ENCODE measurements around the gene ANKH. TPM values are rescaled to one million over a fixed set of nuclear protein-coding genes. Genes with fewer than 3 reads are reported as not detected.

ANKH gene
- polyA plus RNA-seq, 4 donors, result 12.3 to 21.0 (median 13.9) TPM

DNA sequence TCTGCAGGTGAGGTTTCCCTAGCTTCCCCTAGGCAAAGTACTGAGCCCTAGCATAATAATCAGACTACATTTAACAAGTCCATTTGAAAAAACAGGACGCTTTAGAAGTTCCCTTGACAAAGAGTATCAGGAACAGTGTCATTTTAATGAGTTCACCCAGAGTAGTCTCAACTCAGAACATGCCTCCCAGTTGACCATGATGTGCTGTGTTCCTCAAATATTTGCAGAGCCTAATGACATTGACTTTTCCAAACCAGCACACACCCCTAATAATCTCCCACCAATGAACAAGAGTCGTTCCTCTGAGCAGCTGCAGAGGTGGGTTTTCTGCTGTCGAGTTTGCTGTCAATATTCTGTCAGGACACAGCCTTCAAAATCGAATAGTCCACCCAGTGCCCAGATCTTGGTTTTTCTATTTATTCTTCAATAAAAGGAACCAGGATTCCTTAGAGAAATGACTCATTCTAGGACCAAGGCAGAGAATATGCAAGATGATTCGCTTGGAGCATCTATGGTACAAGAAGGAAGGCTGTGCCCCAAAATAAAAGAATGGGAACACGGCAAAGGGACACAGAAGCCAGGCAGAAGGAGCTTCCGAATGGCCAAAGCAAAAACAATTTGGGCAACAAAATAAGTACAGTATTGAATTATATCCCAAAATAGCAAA is 149.5 kb downstream of the ANKH start:
- DNase-seq (ENCODE audit: low read depth in 4 of 4, low spot score in 3 of 4), result no peak

DNA sequence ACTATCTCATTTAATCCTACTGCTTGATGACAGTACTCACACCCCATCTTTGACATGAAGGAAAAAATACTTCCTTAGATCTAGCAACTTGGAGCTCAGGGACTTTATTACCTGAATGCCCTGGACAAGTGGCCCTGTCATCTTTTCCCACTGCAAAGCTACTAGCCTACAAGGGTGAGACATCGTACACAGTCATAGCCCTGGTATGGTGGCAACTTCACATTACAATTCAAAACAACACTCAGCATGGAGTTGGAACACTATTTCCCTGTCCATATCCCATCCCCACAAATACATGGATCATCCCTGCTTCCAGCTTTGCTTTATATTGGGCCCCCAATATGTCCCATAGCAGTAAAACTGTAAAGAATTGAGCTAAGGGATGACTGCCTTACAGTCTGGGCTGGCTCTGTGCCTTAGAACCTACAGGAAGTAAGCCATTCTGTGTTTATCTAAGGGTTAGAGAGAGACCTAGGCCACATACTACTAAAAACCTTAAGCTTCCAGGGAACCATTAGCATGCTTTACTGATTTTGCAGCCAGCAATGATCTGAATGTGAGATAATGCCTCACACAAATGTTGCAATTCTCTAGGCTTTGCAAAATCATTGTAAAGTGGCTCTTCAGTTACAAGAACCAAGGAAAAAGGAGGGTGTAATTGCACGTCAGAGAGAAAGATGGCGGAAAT is 151.2 kb downstream of the ANKH start:
- no peak for DNase-seq (ENCODE audit: low read depth in 4 of 4, low spot score in 3 of 4)

DNA sequence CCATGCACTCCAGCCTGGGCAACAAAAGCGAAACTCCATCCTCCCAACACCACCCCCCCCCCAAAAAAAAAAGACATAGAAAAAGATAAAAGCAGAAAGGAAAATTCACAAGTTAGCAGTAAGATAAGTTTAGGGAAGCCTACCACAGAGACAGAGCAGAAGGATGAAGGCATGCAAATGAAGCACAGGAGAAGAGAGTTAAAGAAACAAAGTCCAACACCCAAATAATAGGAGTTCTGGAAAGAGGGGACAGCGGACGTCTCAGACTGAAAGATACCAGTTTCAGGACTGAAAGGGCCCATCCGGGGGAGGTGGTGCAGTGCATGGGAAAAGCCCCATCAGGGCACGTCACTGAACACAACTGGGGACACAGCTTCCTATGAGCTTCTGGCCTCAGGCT is 152.8 kb downstream of the ANKH start:
- no peak for DNase-seq (ENCODE audit: low read depth in 4 of 4, low spot score in 3 of 4)

DNA sequence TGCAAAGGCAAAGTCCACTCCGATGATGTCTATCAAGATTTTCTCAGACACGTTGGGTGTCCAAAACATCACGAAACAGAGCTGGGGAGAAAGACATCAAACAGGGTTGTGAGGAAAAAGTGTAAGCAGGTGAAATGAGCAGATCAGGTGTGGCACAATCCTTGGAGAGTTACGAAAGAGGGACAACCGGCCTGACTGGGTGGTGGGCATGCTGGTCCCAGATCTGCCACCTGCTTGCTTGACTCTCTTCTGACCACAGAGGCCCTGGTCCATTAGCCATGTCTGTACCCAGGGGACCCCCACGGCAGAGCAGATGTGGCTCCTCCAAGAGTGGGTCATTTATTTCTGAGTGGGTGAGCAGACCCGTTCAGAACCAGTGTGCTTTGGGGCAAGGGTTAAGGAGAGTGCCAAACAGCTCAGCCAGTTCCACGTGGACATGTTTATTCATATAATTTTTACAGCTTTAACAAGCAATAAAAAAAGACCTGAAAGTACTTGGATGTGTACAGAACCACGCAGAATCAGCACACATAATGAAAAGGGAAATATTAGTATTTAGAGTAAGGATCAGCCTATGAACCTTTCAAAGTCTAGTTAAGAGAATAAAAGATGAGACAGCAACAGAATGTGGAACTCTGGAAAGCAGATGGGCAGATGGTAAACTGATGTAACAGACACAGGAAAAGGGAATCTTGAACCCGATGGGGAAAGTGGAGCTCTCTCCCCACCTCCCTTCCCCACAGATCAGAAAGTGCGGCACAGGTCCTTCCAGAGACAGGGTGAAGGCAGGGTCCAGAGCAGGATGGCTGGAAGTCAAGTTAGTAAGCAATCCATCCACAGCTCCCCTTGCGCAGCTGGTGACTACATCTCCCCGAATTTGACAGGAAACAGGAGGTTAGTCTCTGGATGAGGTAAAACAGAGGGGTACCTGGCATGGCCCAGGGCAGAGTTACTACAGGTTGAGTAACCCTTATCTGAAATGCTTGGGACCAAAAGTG is 154.5 kb downstream of the ANKH start:
- DNase-seq (ENCODE audit: low read depth in 4 of 4, low spot score in 3 of 4), result no peak

DNA sequence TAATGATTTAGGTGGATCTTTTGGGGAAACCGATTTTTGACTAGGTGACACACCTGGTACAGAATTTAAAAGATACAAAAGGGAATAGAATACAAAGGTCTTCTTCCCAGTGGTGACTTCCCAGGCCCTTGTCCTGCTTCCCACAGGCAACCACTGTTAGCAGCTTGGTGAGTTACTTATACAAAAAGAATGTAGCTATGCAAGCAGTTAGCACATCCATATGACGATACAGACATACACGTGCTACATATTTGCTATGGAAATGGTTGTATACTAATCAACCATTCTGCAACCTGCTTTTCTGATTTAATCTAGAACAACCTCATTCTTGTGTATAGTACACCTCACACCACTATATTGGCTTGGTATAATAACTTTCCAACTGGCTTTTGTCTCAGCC is 156.1 kb downstream of the ANKH start:
- DNase-seq (ENCODE audit: low read depth in 4 of 4, low spot score in 3 of 4), result no peak

DNA sequence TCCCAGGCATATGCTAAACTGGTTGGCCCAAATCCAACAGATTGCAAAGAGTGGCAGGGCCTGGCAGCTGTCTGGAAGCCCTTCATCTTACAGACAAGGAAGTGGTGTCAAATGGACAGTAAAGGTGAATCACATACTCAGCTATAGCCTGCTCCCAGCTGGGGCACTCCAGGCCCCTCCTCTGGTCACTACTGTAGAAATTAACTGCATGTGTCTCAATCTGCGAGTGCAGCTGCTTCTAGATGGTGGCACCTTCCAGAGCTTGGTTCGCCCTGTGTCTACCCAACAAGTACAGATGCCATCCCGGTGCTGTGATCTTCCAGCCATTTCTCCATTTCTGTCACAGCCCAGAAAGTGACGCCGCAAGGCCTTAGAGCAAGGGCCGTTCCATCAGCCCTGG is 156.9 kb downstream of the ANKH start:
- no peak for DNase-seq (ENCODE audit: low read depth in 4 of 4, low spot score in 3 of 4)

DNA sequence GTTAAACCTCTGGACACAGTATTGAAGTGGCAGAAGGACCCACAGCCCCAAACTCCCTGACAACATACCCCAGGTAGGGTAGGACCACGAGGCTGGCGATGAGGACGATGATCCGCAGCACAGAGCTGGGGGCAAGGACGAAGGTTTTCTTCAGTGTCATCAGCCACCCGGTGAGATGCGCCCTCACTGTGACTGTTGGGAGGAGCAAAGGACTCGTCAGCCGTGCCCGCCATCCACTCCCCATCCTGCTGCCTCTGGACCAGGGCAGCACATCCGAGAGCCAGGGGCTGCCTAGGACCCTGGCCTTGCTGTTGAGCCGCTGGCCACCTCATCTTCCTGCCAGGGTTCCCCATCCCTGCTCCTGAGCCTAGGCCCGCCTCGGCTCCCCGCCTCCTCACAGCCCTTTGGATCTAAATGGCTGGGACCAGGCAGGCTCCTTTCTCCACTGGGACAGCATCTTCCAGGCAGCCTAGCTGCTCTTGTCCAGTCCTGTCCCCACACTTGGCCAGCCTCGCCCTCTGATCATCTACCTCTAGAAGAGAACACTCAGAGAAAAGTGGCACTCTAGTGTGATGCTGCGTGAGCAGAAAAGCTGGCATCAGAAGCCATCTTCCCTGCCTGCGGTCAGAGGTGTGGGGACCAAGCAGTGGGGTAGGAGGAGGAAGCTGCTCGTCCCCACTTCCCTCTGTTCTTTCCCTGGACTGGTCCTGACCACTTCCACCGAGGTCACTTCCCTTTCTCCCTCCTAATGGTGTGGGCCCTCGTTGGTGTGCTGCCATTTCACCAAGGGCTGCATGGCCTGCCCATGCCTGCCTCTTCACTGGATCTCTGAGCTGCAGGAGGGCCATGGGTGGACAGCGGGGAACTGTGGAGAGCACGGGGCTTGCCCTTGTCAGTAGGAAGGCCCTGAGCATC is 157.8 kb downstream of the ANKH start:
- DNase-seq (ENCODE audit: low read depth in 4 of 4, low spot score in 3 of 4), result no peak

DNA sequence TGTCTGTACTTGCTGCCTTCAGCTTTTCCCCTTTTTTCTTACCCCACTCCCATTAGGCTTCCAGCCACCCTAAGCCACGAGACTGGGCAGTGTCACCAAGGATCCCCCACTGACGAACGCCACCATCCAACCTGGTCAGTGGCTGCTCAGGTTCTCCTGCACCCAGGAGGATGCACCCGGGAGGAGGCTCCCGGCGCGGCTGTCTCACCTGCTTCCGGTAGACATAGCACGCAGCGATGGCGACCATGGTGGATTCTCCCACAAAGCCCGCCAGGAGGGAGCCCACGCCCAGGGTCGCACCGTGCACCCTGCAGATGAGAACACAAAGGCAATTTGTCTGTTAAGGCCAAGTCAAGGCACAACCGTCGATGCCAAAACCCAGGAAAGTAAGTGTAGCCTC is 158.9 kb downstream of the ANKH start:
- DNase-seq (ENCODE audit: low read depth in 4 of 4, low spot score in 3 of 4), result no peak

DNA sequence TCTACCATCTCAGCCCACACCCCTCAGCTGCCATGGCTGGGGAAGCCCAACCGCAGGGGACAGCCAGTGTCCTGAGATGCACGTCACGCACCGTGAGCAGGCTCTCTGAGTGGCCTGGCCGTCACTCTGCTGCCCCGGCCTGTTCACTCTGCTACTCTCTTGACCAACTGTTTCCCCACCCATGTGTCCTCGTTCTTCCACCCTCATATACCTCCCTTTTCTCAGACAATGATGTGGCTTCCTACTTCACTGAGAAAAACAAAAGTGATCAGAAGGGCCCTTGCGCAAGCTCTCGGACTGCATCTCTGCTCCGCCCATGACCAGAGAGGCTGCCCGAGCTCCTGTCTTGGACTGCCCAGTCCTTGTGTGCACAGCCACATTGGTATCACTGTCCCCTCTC is 159.4 kb downstream of the ANKH start:
- DNase-seq (ENCODE audit: low read depth in 4 of 4, low spot score in 3 of 4), result no peak

DNA sequence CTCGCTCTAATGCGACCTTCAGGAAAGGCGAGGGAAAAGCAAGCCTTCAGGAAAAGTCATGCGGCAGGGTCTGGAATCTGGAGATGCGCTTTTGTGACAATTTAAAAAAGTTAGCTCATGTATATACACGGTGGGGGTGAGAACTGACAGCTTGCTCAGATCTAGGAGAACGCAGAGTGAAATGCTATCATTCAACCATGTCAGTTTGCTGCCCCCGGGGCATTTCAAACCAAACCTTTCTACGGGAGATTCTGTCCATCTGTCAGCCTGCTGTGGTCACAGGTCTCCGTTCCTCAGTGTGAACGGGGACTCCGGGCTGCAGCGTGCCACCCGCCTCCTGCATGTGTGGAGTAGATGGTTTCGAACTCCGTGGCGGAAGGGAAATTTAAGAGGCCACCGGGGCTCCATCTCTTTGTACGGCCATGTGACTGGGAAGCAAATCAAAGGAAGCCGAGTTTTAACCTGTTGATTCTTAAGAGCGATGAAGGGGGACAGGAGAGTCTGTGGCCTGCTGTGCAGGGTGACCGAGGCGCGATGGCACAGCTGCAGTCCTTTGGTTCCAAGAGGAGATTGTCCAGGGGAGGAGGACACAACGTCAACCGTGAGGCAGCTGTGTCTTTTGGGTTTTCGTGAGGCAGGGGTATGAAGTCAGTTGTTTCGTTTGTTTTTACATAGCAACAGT is 161.1 kb downstream of the ANKH start:
- DNase-seq (ENCODE audit: low read depth in 4 of 4, low spot score in 3 of 4), result no peak

DNA sequence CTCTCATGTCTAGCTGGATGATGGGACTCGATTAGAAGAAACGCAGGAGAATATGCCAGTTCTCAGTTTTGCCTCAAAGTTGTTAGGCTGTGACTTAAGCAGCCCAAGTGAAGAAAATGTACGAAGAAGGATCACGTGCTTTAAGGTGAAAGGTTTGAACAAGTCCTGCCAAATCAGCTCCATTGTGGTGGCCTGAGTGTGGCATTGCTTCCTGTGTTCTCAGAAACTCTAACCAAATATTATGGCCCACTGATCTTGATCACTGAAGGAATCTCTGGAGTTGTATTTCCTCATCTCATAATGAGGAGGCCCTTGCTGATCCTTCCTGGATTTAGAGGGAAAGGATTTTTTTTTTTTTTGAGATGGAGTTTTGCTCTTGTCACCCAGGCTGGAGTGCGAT is 163.0 kb downstream of the ANKH start:
- no peak for DNase-seq (ENCODE audit: low read depth in 4 of 4, low spot score in 3 of 4)

DNA sequence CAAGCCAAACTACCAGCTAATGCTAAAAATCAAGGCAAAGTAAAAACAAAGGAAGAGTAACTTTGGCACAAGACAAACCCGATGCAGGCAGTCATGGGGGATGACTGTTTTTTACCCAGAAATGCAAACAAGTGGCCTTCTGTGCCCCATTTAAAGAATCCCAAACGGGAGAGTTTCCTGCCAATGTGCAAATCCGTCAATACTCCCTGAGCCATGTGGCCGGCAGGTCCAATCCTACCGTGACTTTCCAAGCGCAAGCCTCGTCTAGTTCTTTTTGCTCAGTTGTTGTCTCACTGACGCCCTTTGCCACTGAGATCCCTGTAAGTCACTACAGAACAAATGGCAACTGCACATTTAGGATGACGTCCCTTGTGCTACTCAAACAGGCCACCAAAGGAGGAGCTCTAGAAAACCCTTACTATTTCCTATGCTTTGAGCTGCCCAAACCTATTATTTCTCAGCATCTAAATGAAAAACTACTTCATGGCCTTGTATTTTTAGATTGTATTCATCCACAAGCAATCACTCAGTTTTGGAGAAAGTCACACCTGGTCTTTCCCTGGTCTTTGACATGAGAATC is 163.7 kb downstream of the ANKH start:
- no peak for DNase-seq (ENCODE audit: low read depth in 4 of 4, low spot score in 3 of 4)

DNA sequence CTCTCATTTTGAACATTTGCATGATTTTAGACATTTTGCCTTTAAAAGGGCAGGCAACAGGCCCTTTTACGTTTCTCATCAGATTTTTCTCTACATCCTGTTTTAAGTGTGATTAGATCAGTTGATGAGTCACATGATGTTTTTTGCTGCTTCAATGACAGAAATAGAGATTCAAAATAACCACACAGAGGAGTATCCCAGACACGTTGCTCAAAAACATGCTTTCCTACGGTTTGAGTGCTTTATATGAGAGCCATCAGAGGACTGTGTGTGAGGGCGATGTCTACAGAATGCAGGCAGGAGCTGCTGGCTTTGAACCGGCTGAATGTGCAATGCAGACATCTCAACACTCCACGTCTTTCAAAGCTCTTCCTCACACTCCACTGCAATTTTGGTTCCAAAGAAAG is 165.0 kb downstream of the ANKH start:
- DNase-seq (ENCODE audit: low read depth in 4 of 4, low spot score in 3 of 4), result no peak

DNA sequence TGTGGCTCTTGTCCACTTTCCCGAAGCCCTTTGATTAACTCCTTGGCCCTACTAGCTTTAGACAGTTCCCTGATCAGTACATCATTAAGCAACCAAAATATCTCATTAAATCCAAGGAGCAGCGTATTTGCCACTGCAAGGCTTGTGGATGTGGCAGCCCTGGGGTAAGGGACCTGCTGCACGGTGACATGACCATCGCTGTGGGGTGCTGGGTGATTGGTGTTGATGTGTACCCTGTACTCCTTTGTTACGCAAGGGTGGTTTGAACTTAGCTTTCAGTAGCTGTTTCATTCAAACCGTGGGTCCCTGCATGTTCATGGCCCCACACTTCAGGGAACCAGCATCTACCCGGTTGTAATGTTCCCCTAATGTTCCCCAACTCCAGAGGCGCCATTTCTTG is 166.0 kb downstream of the ANKH start:
- DNase-seq (ENCODE audit: low read depth in 4 of 4, low spot score in 3 of 4), result no peak

DNA sequence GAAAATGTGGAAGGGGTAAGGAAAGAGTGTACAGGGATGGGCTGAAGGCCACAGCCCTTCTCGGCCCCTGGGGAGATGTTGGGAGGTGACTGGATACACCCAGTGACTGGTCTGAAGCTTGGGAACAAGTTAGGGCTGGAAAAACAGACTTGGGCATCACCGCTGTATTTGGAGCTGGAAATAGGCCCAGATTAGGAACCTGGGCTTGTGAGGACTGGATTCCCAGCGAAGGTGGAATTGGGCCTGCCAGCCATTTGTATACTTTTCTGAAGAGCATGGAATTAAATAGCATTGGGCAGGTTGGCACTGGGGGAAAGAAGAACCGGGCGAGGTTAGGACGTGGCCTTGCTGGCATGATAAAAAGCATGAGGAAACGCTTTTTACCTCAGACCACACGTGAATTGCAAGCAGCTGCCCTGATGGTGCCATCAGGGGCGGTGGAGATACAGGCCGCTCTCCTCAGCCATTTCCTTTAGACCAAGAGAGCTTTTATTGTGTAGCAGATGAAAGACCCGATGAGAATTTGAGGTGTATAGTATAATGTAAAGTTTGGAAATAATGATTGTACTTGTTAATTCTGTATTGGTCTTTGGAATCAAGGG is 169.2 kb downstream of the ANKH start:
- no peak for DNase-seq (ENCODE audit: low read depth in 4 of 4, low spot score in 3 of 4)

DNA sequence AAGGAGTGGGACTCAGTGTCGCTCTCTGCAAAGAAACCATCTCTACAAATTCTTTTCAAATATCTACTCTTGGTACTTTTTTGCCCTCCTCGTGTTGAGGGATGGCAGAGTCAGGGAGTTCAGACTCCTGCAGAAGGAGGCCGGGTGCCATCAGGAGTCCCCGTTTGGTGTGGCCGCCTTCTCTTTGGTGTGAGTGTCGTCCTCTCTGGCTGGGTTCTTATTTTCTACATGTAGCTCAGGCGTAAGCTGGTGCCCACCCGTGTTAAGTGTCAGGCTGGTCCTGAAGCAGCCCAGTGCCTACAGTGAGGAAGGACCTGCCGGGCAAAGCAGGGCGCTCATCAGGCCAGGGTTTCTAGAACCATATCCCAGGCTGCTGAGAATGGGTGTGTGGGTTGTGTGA is 170.0 kb downstream of the ANKH start:
- no peak for DNase-seq (ENCODE audit: low read depth in 4 of 4, low spot score in 3 of 4)

DNA sequence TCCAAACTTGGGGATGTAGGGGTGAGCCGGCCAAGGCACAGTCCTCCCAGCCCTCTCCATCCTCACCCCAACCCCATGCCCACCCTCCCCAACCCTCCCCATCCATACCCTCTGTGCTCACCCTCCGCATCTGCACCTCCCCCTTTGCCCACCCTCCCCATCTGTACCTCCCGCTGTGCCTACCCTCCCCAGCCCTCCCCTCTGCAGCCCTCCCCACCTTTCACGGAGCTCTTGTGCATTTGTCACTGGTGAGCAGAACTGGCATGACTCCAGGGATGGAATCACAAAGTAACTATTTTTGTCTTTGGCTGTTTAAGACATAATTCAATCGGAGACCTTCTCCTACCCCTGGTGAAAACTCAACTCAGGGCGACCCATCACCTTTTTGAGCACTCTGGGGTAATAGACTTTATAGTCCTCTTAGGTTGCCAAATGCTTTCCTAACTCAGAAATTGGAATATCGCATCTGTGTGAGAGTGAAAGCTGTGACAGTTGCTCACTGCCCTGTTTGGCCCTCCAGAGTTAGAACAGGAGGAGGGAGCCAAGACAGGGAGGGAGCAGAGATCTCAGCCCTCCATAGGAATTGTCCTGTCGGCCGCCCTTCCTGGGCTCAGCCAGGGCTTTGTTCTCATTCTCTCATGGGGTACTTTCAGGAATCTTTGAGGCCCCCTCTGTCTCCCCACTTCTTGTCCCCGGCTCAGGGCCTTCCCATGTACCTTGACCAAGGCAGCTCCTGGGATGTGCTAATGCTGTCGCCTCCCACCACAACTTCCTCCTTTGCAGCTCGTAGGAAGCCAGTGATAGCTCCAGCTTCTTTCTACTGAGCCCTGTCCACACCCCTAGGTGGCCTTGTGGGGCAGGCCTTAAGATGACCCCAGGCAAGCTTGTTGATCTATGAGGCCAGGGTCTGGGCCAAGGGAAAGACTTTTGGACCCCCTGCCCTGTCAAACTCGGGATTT is 170.8 kb downstream of the ANKH start:
- no peak for DNase-seq (ENCODE audit: low read depth in 4 of 4, low spot score in 3 of 4)
